Thyroid gland (tissue), 4 donors: ENCODE data around the gene POLN.

Experiments used
- POLR2A ChIP-seq, 2 donors: fragments of 450-650 bp; IDR thresholded peaks; one replicate each; pipeline ENCODE4 v1.6.1; 2017; ENCODE audit warnings: antibody characterized with exemption in 2 of 2, mild to moderate bottlenecking in 2 of 2, moderate library complexity in 1 of 2
- TF ChIP-seq, protein P1 (sequence below), 6 experiments: fragments of 200-600 bp in 3 of 6; fragments of 450-650 bp in 3 of 6; sonication (generic) in 3 of 6; IDR thresholded peaks; one replicate each; pipeline ENCODE4 v1.5.1; 2016 to 2019; ENCODE audit warnings: antibody characterized with exemption in 6 of 6, mild to moderate bottlenecking in 2 of 6, inconsistent platforms in 1 of 6, moderate library complexity in 1 of 6

DNA sequence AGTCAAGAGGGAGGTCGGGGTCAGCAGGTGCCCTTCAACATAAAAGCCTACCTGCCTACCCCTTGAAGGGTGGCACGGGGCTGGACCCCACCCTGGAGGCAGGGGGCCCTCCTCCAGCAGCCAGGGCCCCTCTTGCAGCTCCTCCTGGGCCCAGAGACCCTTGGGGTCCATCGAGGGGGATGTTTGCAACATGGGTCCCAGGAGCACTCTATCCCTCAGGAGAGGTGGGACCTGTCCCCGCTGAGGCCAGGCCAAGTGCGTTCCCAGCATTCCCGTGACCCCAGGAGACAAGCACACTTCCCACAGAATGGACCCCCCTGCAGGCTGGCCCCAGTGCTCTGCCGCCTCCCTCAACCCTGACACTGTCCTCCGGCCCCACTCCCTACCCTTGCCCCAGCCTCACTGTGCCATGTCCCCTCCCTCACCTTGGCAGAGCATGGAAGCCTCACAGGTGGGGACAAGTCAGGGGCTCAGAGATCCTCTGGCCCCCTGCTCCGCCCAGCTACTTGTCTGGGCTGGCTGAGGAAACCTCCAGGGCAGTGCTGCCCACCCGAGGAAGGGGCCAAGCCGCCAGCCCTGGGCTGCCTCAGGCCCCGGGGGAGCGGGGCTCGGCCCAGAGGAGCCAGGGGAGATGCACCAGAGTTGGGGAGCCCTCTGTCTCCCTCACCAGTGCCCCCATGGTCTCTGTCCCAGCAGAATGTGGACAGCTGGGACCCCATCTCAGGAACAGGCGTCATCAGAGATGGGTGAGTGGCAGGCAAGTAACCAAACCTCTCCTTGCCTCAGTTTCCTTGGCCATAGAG, 17.8 kb upstream of the POLN start:
- TF ChIP-seq, protein P1, sequence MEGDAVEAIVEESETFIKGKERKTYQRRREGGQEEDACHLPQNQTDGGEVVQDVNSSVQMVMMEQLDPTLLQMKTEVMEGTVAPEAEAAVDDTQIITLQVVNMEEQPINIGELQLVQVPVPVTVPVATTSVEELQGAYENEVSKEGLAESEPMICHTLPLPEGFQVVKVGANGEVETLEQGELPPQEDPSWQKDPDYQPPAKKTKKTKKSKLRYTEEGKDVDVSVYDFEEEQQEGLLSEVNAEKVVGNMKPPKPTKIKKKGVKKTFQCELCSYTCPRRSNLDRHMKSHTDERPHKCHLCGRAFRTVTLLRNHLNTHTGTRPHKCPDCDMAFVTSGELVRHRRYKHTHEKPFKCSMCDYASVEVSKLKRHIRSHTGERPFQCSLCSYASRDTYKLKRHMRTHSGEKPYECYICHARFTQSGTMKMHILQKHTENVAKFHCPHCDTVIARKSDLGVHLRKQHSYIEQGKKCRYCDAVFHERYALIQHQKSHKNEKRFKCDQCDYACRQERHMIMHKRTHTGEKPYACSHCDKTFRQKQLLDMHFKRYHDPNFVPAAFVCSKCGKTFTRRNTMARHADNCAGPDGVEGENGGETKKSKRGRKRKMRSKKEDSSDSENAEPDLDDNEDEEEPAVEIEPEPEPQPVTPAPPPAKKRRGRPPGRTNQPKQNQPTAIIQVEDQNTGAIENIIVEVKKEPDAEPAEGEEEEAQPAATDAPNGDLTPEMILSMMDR (IDR thresholded peaks at IDR 0.05), result no peak
- no peak for TF ChIP-seq POLR2A (IDR thresholded peaks at IDR 0.05)
